ENCODE measurements around the gene ATRN. TPM values are rescaled to one million over a fixed set of nuclear protein-coding genes. Genes with fewer than 3 reads are reported as not detected.

Gene ATRN
- total and polyA plus RNA-seq, 2 of the 8 experiments (the other 6 are each of a cell fraction or from before 2014, with no cell fraction given) = 12.0 to 17.4 TPM

DNA sequence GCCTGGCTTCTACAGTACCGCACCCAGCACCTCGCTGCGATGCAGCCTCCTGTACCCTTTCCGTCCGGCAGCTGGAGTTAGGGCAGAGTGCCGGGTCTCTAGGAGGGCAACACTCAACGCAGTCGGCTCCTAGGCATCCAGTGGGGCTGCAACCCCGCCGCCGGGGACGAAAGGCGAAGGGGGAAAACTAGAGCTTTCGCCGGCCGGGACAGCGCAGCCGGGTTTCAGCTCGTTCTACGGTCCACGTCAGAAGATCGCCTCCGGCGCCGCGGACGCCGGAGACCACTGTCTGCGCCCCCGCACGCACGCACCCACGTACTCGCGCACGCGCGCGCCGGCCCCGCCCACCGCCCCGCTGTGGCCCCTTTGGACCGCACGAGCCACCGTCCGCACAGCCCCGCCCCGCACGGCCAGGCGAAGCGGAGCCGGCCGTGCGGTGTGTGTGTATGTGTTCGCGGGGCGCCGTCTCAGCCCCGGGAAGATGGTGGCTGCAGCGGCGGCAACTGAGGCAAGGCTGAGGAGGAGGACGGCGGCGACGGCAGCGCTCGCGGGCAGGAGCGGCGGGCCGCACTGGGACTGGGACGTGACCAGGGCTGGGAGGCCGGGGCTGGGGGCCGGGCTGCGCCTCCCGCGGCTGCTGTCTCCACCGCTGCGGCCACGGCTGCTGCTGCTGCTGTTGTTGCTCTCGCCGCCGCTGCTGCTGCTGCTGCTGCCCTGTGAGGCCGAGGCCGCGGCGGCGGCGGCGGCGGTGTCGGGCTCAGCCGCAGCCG, at the start of gene ATRN (continued):
- TF ChIP-seq HDAC2 (IDR thresholded peaks at IDR 0.05; ENCODE audit: borderline replicate concordance in 1 of 2, low read depth in 2 of 2, low read length in 2 of 2) (peak; percentile 53 to 61; a peak in 1 of 4 replicates), YY1 (IDR thresholded peaks at IDR 0.05; ENCODE audit: low read depth, low read length) (0 out of 2 replicates have a peak, but pooled peaks have one; percentile 39), EGR1 (IDR thresholded peaks at IDR 0.05; ENCODE audit: borderline replicate concordance, low read depth, low read length) (peak; percentile 97), TCF12 (IDR thresholded peaks at IDR 0.05; ENCODE audit: low read depth, low read length) (0 out of 2 replicates have a peak, but pooled peaks have one; percentile 17), CHD2 (IDR thresholded peaks at IDR 0.05; ENCODE audit: low read length) (no peak), RFX5 (IDR thresholded peaks at IDR 0.05; ENCODE audit: borderline replicate concordance, low read depth, low read length) (no peak), POLR2AphosphoS5 (IDR thresholded peaks at IDR 0.05; ENCODE audit: low read depth, low read length) (peak; percentile 61), KDM5A (IDR thresholded peaks at IDR 0.05; ENCODE audit: low read length) (no peak), CBX8 (IDR thresholded peaks at IDR 0.05; ENCODE audit: borderline replicate concordance, low read depth, low read length) (no peak), CREB1 (IDR thresholded peaks at IDR 0.05) (0 out of 2 replicates have a peak, but pooled peaks have one; percentile 46), EP300 (IDR thresholded peaks at IDR 0.05; ENCODE audit: borderline replicate concordance in 1 of 2, low read depth in 2 of 2, low read length in 2 of 2) (no peak), KDM1A (IDR thresholded peaks at IDR 0.05; ENCODE audit: borderline replicate concordance, low read length) (no peak; the same call in 1 of the 2 replicates), CTBP2 (IDR thresholded peaks at IDR 0.05; ENCODE audit: borderline replicate concordance, insufficient read depth, insufficient read length, low read length) (peak; percentile 29), RXRA (IDR thresholded peaks at IDR 0.05; ENCODE audit: insufficient read depth, low read depth, low read length) (no peak), SAP30 (IDR thresholded peaks at IDR 0.05; ENCODE audit: insufficient read depth, insufficient replicate concordance, low read length) (no peak), TAF1 (IDR thresholded peaks at IDR 0.05; ENCODE audit: low read depth, low read length) (peak; percentile 57), SIN3A (conservative IDR thresholded peaks at IDR 0.05 in 1 of 2, IDR thresholded peaks at IDR 0.05 in 1 of 2; ENCODE audit: low read depth in 1 of 2, low read length in 2 of 2) (peak; percentile 24 to 59; a peak in 1 of 4 replicates), SP1 (IDR thresholded peaks at IDR 0.05; ENCODE audit: low read depth, low read length) (no peak), PHF8 (conservative IDR thresholded peaks at IDR 0.05; ENCODE audit: low read depth, low read length) (peak; percentile 61)

Data from H1 (cell line).